Lower leg skin (tissue), 3 donors: ENCODE measurements around the gene PMEPA1.

ENCODE experiments used
- POLR2A ChIP-seq, 2 donors: fragments of 450-650 bp; IDR thresholded peaks; one replicate each; pipeline ENCODE4 v1.6.1; 2016 to 2017; ENCODE audit warnings: antibody characterized with exemption in 2 of 2, mild to moderate bottlenecking in 1 of 2, moderate library complexity in 1 of 2
- TF ChIP-seq, protein P1 (sequence below), 3 donors: fragments of 450-650 bp; IDR thresholded peaks; one replicate each; pipeline ENCODE4 v1.5.1; 2016; ENCODE audit warnings: antibody characterized with exemption in 3 of 3, mild to moderate bottlenecking in 3 of 3, moderate library complexity in 2 of 3

DNA sequence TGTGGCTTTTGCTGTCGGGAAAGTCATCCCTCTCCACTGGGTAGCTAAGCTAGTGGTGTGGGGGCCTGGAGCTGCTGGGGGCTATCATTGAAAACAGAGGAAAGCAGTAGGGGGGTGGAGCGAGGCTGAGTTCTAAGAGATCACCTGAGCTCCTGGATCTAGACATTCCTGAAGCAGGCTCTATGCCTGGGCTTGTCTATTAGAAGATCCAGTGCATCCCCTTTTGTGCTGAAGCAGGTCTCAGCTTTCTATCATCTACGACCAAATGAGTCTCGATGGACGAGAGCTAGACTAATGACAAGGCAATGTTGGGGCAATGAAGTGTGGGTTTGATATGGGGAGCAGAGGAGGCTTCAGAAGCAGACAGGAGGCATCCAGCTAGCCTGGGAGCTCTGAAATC, 108.1 kb downstream of the PMEPA1 start:
- TF ChIP-seq, protein P1, sequence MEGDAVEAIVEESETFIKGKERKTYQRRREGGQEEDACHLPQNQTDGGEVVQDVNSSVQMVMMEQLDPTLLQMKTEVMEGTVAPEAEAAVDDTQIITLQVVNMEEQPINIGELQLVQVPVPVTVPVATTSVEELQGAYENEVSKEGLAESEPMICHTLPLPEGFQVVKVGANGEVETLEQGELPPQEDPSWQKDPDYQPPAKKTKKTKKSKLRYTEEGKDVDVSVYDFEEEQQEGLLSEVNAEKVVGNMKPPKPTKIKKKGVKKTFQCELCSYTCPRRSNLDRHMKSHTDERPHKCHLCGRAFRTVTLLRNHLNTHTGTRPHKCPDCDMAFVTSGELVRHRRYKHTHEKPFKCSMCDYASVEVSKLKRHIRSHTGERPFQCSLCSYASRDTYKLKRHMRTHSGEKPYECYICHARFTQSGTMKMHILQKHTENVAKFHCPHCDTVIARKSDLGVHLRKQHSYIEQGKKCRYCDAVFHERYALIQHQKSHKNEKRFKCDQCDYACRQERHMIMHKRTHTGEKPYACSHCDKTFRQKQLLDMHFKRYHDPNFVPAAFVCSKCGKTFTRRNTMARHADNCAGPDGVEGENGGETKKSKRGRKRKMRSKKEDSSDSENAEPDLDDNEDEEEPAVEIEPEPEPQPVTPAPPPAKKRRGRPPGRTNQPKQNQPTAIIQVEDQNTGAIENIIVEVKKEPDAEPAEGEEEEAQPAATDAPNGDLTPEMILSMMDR (IDR thresholded peaks at IDR 0.05) = no peak
- no peak for TF ChIP-seq POLR2A (IDR thresholded peaks at IDR 0.05)
